Measurements from ENCODE around the gene LCLAT1.

Gene LCLAT1

GRCh38 chr2:30455114-30455738 is 8.2 kb downstream of the LCLAT1 start:
- no peak overlapping the region for H3K4me3 ChIP-seq (ENCODE audit: low read length)
- no CpG with 5 or more reads among the region's 7 CpGs for WGBS (ENCODE audit: insufficient coverage, insufficient read length)
- no peaks in the 10 kb centered on the region for H3K36me3 ChIP-seq (ENCODE audit: control insufficient read depth, insufficient read depth, low read length)
- H3K4me1 ChIP-seq (ENCODE audit: control insufficient read depth, insufficient read depth, low read length), result peaks cover 1% of the 10 kb centered on the region; the same call in 1 of the 2 replicates
- H3K9me3 ChIP-seq (ENCODE audit: control insufficient read depth, insufficient read depth, low read length), result no peaks in the 10 kb centered on the region
- no peak for DNase-seq (ENCODE audit: low read depth, low spot score)
- H3K27me3 ChIP-seq (ENCODE audit: control insufficient read depth, insufficient read depth, low read length), result no peaks in the 10 kb centered on the region
- no peak overlapping the region for H3K27ac ChIP-seq (ENCODE audit: low read length)

- Histone ChIP-seq H3K4me3 (ENCODE audit: low read length) (no peak overlapping the region), H3K27me3 (ENCODE audit: control insufficient read depth, insufficient read depth, low read length) (no peaks in the 10 kb centered on the region), H3K27ac (ENCODE audit: low read length) (no peak overlapping the region), H3K4me1 (ENCODE audit: control insufficient read depth, insufficient read depth, low read length) (peaks cover 1% of the 10 kb centered on the region; the same call in 1 of the 2 replicates), H3K9me3 (ENCODE audit: control insufficient read depth, insufficient read depth, low read length) (no peaks in the 10 kb centered on the region), H3K36me3 (ENCODE audit: control insufficient read depth, insufficient read depth, low read length) (no peaks in the 10 kb centered on the region)
- WGBS (ENCODE audit: insufficient coverage, insufficient read length), result no CpG with 5 or more reads among the region's 2 CpGs
- DNase-seq (ENCODE audit: low read depth, low spot score), result no peak
Observed at GRCh38 chr2:30456106-30456505, 9.1 kb downstream of the LCLAT1 start.

DNA sequence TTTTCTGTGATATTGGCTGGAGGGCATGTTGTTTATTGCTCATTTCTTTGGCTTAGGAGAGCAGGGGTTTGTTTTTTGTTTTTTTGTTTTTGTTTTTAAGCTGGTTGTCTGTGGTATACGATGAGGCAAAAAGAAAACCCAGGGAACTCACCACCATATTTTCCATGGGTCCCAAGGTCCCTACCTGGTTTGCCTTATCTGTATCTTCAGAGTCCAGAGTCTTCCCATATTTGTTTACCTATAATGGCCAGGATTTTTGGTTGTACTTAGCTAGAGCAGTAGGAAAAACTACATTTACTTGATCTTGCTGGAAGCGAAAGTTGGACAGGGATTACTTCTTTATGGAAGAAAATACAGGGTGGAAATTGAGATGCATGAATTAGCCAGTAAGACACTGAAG is 9.5 kb downstream of the LCLAT1 start:
- peaks cover 1% of the 10 kb centered on the region; the same call in 1 of the 2 replicates for H3K4me1 ChIP-seq (ENCODE audit: control insufficient read depth, insufficient read depth, low read length)
- no peak overlapping the region for H3K27ac ChIP-seq (ENCODE audit: low read length)
- H3K4me3 ChIP-seq (ENCODE audit: low read length), result no peak overlapping the region
- DNase-seq (ENCODE audit: low read depth, low spot score), result no peak
- WGBS (ENCODE audit: insufficient coverage, insufficient read length), result no CpG with 5 or more reads among the region's 2 CpGs
- H3K36me3 ChIP-seq (ENCODE audit: control insufficient read depth, insufficient read depth, low read length), result no peaks in the 10 kb centered on the region
- no peaks in the 10 kb centered on the region for H3K27me3 ChIP-seq (ENCODE audit: control insufficient read depth, insufficient read depth, low read length)
- no peaks in the 10 kb centered on the region for H3K9me3 ChIP-seq (ENCODE audit: control insufficient read depth, insufficient read depth, low read length)

GRCh38 chr2:30457296-30457695 is 10.2 kb downstream of the LCLAT1 start:
- DNase-seq (ENCODE audit: low read depth, low spot score), result no peak

GRCh38 chr2:30459140-30459539 is 12.1 kb downstream of the LCLAT1 start:
- H3K36me3 ChIP-seq (ENCODE audit: control insufficient read depth, insufficient read depth, low read length), result no peaks in the 10 kb centered on the region
- WGBS (ENCODE audit: insufficient coverage, insufficient read length), result no CpG with 5 or more reads among the region's 2 CpGs

More at GRCh38 chr2:30457296-30457695, 10.2 kb downstream of the LCLAT1 start:
- Histone ChIP-seq H3K27ac (ENCODE audit: low read length) (no peak overlapping the region), H3K9me3 (ENCODE audit: control insufficient read depth, insufficient read depth, low read length) (no peaks in the 10 kb centered on the region), H3K4me1 (ENCODE audit: control insufficient read depth, insufficient read depth, low read length) (peaks cover 1% of the 10 kb centered on the region; the same call in 1 of the 2 replicates), H3K36me3 (ENCODE audit: control insufficient read depth, insufficient read depth, low read length) (no peaks in the 10 kb centered on the region), H3K27me3 (ENCODE audit: control insufficient read depth, insufficient read depth, low read length) (no peaks in the 10 kb centered on the region), H3K4me3 (ENCODE audit: low read length) (no peak overlapping the region)

DNA sequence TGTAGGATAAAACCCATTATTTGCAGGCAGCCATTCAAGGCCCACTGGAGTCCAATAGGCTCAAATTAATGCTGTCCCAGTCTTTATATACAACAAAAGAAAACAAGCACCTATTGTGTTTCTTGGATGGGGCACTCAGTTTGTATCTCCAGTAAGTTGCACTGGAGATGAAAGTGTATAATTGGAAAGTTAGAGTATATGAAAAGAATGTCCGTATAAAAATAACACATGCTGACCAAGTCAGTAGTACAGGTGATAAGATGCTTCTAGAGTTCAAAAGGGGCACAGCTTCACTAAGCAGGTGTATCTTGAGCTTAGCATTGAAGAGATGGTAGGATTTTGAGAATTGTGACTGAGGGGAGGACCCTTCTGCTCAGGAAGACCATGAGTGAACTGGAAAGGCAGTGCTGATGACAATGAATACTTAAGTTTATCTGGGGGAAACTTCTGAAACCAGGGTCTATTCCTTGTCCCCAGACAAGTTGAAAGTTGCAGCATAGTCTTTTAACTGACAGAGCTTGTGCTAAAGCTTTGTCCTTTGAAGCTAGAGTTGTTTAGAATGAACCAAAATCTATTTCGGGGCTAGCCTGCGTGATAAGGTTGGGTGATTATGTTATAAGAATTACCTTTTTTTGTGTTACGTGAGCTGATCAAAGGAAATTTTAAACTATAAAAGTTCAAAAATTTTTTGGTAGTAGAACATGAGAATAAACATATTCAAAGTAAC is 15.2 kb downstream of the LCLAT1 start:
- WGBS (ENCODE audit: insufficient coverage, insufficient read length), result no CpG with 5 or more reads among the region's 4 CpGs
- DNase-seq (ENCODE audit: low read depth, low spot score), result no peak
- H3K4me1 ChIP-seq (ENCODE audit: control insufficient read depth, insufficient read depth, low read length), result no peaks in the 10 kb centered on the region
- no peaks in the 10 kb centered on the region for H3K9me3 ChIP-seq (ENCODE audit: control insufficient read depth, insufficient read depth, low read length)
- H3K4me3 ChIP-seq (ENCODE audit: low read length), result no peak overlapping the region
- no peak overlapping the region for H3K27ac ChIP-seq (ENCODE audit: low read length)
- H3K36me3 ChIP-seq (ENCODE audit: control insufficient read depth, insufficient read depth, low read length), result no peaks in the 10 kb centered on the region
- H3K27me3 ChIP-seq (ENCODE audit: control insufficient read depth, insufficient read depth, low read length), result no peaks in the 10 kb centered on the region

More at GRCh38 chr2:30459140-30459539, 12.1 kb downstream of the LCLAT1 start:
- no peak overlapping the region for H3K4me3 ChIP-seq (ENCODE audit: low read length)
- no peaks in the 10 kb centered on the region for H3K27me3 ChIP-seq (ENCODE audit: control insufficient read depth, insufficient read depth, low read length)
- H3K9me3 ChIP-seq (ENCODE audit: control insufficient read depth, insufficient read depth, low read length), result no peaks in the 10 kb centered on the region
- H3K27ac ChIP-seq (ENCODE audit: low read length), result no peak overlapping the region
- H3K4me1 ChIP-seq (ENCODE audit: control insufficient read depth, insufficient read depth, low read length), result no peaks in the 10 kb centered on the region
- DNase-seq (ENCODE audit: low read depth, low spot score), result no peak

GRCh38 chr2:30463535-30463934 is 16.5 kb downstream of the LCLAT1 start:
- no peaks in the 10 kb centered on the region for H3K36me3 ChIP-seq (ENCODE audit: control insufficient read depth, insufficient read depth, low read length)
- H3K4me3 ChIP-seq (ENCODE audit: low read length), result no peak overlapping the region
- no peaks in the 10 kb centered on the region for H3K9me3 ChIP-seq (ENCODE audit: control insufficient read depth, insufficient read depth, low read length)
- no peak overlapping the region for H3K27ac ChIP-seq (ENCODE audit: low read length)
- H3K4me1 ChIP-seq (ENCODE audit: control insufficient read depth, insufficient read depth, low read length), result no peaks in the 10 kb centered on the region
- no peaks in the 10 kb centered on the region for H3K27me3 ChIP-seq (ENCODE audit: control insufficient read depth, insufficient read depth, low read length)
- no CpG with 5 or more reads among the region's 2 CpGs for WGBS (ENCODE audit: insufficient coverage, insufficient read length)
- DNase-seq (ENCODE audit: low read depth, low spot score), result no peak

DNA sequence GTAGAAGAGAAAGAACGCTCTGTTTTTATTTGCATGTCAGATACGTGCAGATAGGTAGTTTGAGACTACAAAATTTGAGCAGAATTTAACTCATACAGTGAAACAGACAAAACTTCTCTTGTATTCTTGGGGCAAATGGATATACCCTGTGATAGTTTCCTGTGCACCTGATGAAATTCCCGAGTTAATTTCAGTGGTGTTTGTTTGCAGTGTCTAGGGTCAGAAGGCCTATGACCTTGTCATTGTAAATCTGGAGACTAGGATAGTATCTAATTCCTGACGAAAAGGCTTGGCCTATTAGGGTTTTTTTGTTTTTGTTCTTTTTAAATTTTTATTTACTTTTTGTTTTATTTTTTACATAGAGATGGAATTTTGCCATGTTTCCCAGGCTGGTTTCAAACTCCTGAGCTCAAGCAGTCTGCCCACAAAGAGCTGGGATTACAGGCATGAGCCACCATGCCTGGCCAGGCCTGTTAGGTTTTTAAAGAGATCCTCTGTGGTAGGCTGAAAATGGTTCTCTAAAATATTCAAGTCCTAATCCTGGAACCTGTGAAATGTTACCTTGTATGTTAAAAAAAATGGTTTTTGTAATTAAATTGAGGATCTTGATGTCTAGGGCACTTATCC is 17.6 kb downstream of the LCLAT1 start:
- H3K27ac ChIP-seq (ENCODE audit: low read length), result no peak overlapping the region
- no peaks in the 10 kb centered on the region for H3K9me3 ChIP-seq (ENCODE audit: control insufficient read depth, insufficient read depth, low read length)
- no peak for DNase-seq (ENCODE audit: low read depth, low spot score)
- H3K27me3 ChIP-seq (ENCODE audit: control insufficient read depth, insufficient read depth, low read length), result no peaks in the 10 kb centered on the region
- H3K36me3 ChIP-seq (ENCODE audit: control insufficient read depth, insufficient read depth, low read length), result no peaks in the 10 kb centered on the region
- no peaks in the 10 kb centered on the region for H3K4me1 ChIP-seq (ENCODE audit: control insufficient read depth, insufficient read depth, low read length)
- no CpG with 5 or more reads among the region's 4 CpGs for WGBS (ENCODE audit: insufficient coverage, insufficient read length)
- no peak overlapping the region for H3K4me3 ChIP-seq (ENCODE audit: low read length)

GRCh38 chr2:30465171-30465545 is 18.1 kb downstream of the LCLAT1 start:
- no CpG with 5 or more reads among the region's 3 CpGs for WGBS (ENCODE audit: insufficient coverage, insufficient read length)

GRCh38 chr2:30466216-30466615 is 19.2 kb downstream of the LCLAT1 start:
- DNase-seq (ENCODE audit: low read depth, low spot score), result no peak
- Histone ChIP-seq H3K27me3 (ENCODE audit: control insufficient read depth, insufficient read depth, low read length) (no peaks in the 10 kb centered on the region), H3K36me3 (ENCODE audit: control insufficient read depth, insufficient read depth, low read length) (no peaks in the 10 kb centered on the region), H3K9me3 (ENCODE audit: control insufficient read depth, insufficient read depth, low read length) (no peaks in the 10 kb centered on the region), H3K4me1 (ENCODE audit: control insufficient read depth, insufficient read depth, low read length) (no peaks in the 10 kb centered on the region), H3K4me3 (ENCODE audit: low read length) (no peak overlapping the region), H3K27ac (ENCODE audit: low read length) (no peak overlapping the region)
- no CpG with 5 or more reads among the region's 1 CpG for WGBS (ENCODE audit: insufficient coverage, insufficient read length)

More at GRCh38 chr2:30465171-30465545, 18.1 kb downstream of the LCLAT1 start:
- H3K4me3 ChIP-seq (ENCODE audit: low read length), result no peak overlapping the region
- no peak for DNase-seq (ENCODE audit: low read depth, low spot score)
- no peaks in the 10 kb centered on the region for H3K4me1 ChIP-seq (ENCODE audit: control insufficient read depth, insufficient read depth, low read length)
- H3K36me3 ChIP-seq (ENCODE audit: control insufficient read depth, insufficient read depth, low read length), result no peaks in the 10 kb centered on the region
- no peaks in the 10 kb centered on the region for H3K27me3 ChIP-seq (ENCODE audit: control insufficient read depth, insufficient read depth, low read length)
- no peaks in the 10 kb centered on the region for H3K9me3 ChIP-seq (ENCODE audit: control insufficient read depth, insufficient read depth, low read length)
- H3K27ac ChIP-seq (ENCODE audit: low read length), result no peak overlapping the region

Data from iPS DF 6.9 (cell line).